ENCODE measurements around the gene PPIL6.

DNA sequence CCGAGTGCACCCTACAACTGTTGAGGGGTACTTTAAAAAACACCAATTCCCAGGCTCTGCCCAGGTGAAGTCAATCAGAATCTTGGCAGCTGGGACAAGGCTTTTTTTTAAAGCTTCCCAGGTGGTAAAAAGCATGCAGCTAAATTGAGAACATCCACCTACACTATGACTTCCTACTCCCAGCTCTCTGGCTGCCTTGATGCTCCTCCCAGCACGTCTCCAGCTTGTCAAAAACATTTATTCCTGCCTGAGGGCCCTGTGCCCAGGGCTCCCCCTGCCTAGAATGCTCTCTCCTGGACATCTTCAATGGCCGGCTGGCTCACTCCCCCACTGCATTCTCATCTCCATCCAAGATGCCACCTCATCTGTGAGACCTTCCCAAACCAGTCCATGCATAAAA, 32.7 kb upstream of the PPIL6 start:
- TF ChIP-seq POLR2AphosphoS5 (IDR thresholded peaks at IDR 0.05; ENCODE audit: low read depth, low read length) (no peak), FOXP2 (optimal IDR thresholded peaks at IDR 0.05; ENCODE audit: borderline replicate concordance, extremely low read depth, extremely low read length, insufficient read depth) (no peak)
